ENCODE measurements around the gene COL10A1.

COL10A1 gene

GRCh38 chr6:116088946-116089345 is 37.0 kb downstream of the COL10A1 start (continued):
- TF ChIP-seq ATF2 (tag by site-specific recombination; IDR thresholded peaks at IDR 0.05; ENCODE audit: low read depth) = no peak
- no peak for TF ChIP-seq ZNF621 (tag by site-specific recombination; IDR thresholded peaks at IDR 0.05)
- no peak for TF ChIP-seq ZNF768 (tag by site-specific recombination; IDR thresholded peaks at IDR 0.05)
- no peak for TF ChIP-seq ZNF202 (tag by site-specific recombination; IDR thresholded peaks at IDR 0.05; ENCODE audit: borderline replicate concordance)
- no peak for TF ChIP-seq HOXA7 (CRISPR knock-in tag; IDR thresholded peaks at IDR 0.05; ENCODE audit: borderline replicate concordance)
- TF ChIP-seq ZNF146 (tag by site-specific recombination; IDR thresholded peaks at IDR 0.05) = no peak
- no peak for TF ChIP-seq ZNF792 (tag by site-specific recombination; IDR thresholded peaks at IDR 0.05)
- no peak for TF ChIP-seq ZNF24 (tag by site-specific recombination; IDR thresholded peaks at IDR 0.05)

GRCh38 chr6:116087437-116088027 is 38.4 kb downstream of the COL10A1 start:
- H3K4me3 ChIP-seq (ENCODE audit: low read depth, low read length) = no peak overlapping the region
- no peaks in the 10 kb centered on the region for H3K9me3 ChIP-seq (ENCODE audit: control insufficient read depth, insufficient read depth, low read depth, low read length)
- no peak for TF ChIP-seq ZNF433 (tag by site-specific recombination; IDR thresholded peaks at IDR 0.05; ENCODE audit: low read depth)
- TF ChIP-seq TCF7L2 (IDR thresholded peaks at IDR 0.05; ENCODE audit: borderline replicate concordance, low read depth, low read length) = no peak
- TF ChIP-seq ZNF366 (tag by site-specific recombination; conservative IDR thresholded peaks at IDR 0.05) = no peak
- no peak for TF ChIP-seq ZNF792 (tag by site-specific recombination; IDR thresholded peaks at IDR 0.05)
- no peak for TF ChIP-seq REST (tag by site-specific recombination; IDR thresholded peaks at IDR 0.05)
- TF ChIP-seq, protein P1, sequence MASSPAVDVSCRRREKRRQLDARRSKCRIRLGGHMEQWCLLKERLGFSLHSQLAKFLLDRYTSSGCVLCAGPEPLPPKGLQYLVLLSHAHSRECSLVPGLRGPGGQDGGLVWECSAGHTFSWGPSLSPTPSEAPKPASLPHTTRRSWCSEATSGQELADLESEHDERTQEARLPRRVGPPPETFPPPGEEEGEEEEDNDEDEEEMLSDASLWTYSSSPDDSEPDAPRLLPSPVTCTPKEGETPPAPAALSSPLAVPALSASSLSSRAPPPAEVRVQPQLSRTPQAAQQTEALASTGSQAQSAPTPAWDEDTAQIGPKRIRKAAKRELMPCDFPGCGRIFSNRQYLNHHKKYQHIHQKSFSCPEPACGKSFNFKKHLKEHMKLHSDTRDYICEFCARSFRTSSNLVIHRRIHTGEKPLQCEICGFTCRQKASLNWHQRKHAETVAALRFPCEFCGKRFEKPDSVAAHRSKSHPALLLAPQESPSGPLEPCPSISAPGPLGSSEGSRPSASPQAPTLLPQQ (tag by site-specific recombination; IDR thresholded peaks at IDR 0.05) = no peak
- no peak for TF ChIP-seq ZNF837 (tag by site-specific recombination; IDR thresholded peaks at IDR 0.05)
- TF ChIP-seq ZNF513 (tag by site-specific recombination; IDR thresholded peaks at IDR 0.05) = no peak
- TF ChIP-seq ZNF623 (tag by site-specific recombination; IDR thresholded peaks at IDR 0.05) = no peak
- no peak for TF ChIP-seq ZNF76 (tag by site-specific recombination; IDR thresholded peaks at IDR 0.05; ENCODE audit: borderline replicate concordance, low read depth)
- no peaks in the 10 kb centered on the region for H3K4me1 ChIP-seq (ENCODE audit: control insufficient read depth, insufficient read depth, low read length)
- H3K36me3 ChIP-seq (ENCODE audit: control insufficient read depth in 2 of 2, insufficient read depth in 1 of 2, low read length in 2 of 2) = no peaks in the 10 kb centered on the region
- CTCF ChIA-PET = interaction anchor here (0.5 to 3.3 kb wide), 6 partner anchors 10 to 358 kb away, joined by 3 to 18 read pairs (median 4); partner anchors contain the start of gene NT5DC1
- POLR2A ChIA-PET = interaction anchor here (0.8 kb wide), 1 partner anchor 13 kb away, joined by 3 read pairs; the partner anchor contains the start of gene NT5DC1
- H3K27ac ChIP-seq (ENCODE audit: extremely low read depth, low read depth, low read length) = no peak overlapping the region

Measured in HEK293 (cell line).